ENCODE results near the gene IGF2BP2. TPM values are rescaled to one million over a fixed set of nuclear protein-coding genes. Genes with fewer than 3 reads are reported as not detected.
A peak's percentile ranks its signal among the peaks of the same experiment; 100 is the strongest.

Gene IGF2BP2
- total and polyA plus RNA-seq, 9 of the 15 experiments (the other 6 are each of a cell fraction or from before 2014, with no cell fraction given) = 3.2 to 59.6 (median 30.5) TPM

GRCh38 chr3:185687271-185687878 lies 137.5 kb downstream of the IGF2BP2 start:
- Histone ChIP-seq H2AFZ (ENCODE audit: low read depth, low read length) (no peak overlapping the region), H3K4me2 (ENCODE audit: insufficient read depth, low read length) (no peak overlapping the region), H3K36me3 (ENCODE audit: control insufficient read depth, insufficient read depth, low read length) (peaks cover 66% of the 10 kb centered on the region), H3K27ac (ENCODE audit: extremely low read depth, low read depth, low read length) (no peak overlapping the region), H3K4me3 (no peak overlapping the region), H3K9ac (ENCODE audit: insufficient read depth in 1 of 2, low read depth in 2 of 2, low read length in 2 of 2) (no peak overlapping the region), H3K9me3 (replicated peaks; ENCODE audit: control insufficient read depth, insufficient read depth, low read depth, low read length) (no peaks in the 10 kb centered on the region), H3K27me3 (ENCODE audit: control insufficient read depth in 2 of 2, insufficient read depth in 2 of 2, low read length in 2 of 2) (no peaks in the 10 kb centered on the region), H3K79me2 (ENCODE audit: control insufficient read depth, insufficient read depth, low read length) (no peaks in the 10 kb centered on the region), H4K20me1 (replicated peaks; ENCODE audit: control insufficient read depth, insufficient read depth, low read length) (no peaks in the 10 kb centered on the region), H3K9me1 (ENCODE audit: control insufficient read depth, insufficient read depth, low read length) (no peaks in the 10 kb centered on the region), H3K4me1 (replicated peaks in 1 of 2; ENCODE audit: control insufficient read depth in 2 of 2, insufficient read depth in 2 of 2, low read length in 2 of 2) (0 out of 5 replicates have a peak, but pooled peaks cover 0 to 2% of the 10 kb centered on the region in 2 experiments)
- DNase-seq (ENCODE audit: extremely low read depth in 1 of 4, low spot score in 3 of 4) (no peak), ATAC-seq (no peak), FAIRE-seq (no peak)
- TF ChIP-seq NFIC (IDR thresholded peaks at IDR 0.05) = peak; percentile 33; the same call in 1 of the 2 replicates
- TF ChIP-seq ZNF232 (CRISPR knock-in tag; IDR thresholded peaks at IDR 0.05) = no peak
- BruUV-seq (replicated peaks) = no TSS peak
- CTCF ChIA-PET (ENCODE audit: low intra/inter-chr PET ratio) = no interaction called here
- POLR2A ChIA-PET = interaction anchor here (0.7 kb wide), 1 partner anchor 362 kb away, joined by 3 read pairs; no protein-coding TSS in a partner anchor
- in situ Hi-C loops (cut with MboI) = no loop called here
- intact Hi-C loops (cut with micrococcal nuclease) = no loop called here
- WGBS (ENCODE audit: insufficient coverage, low coverage, missing lambda C conversion rate) = 85% methylated on average over 6 of the region's 6 CpGs

- no peak overlapping the region for H2AFZ ChIP-seq (ENCODE audit: low read depth, low read length)
- H3K9me3 ChIP-seq (replicated peaks; ENCODE audit: control insufficient read depth, insufficient read depth, low read depth, low read length) = no peaks in the 10 kb centered on the region
- ChIA-PET POLR2A (no interaction called here), CTCF (ENCODE audit: low intra/inter-chr PET ratio) (no interaction called here)
- H3K4me3 ChIP-seq = no peak overlapping the region
- no peaks in the 10 kb centered on the region for H4K20me1 ChIP-seq (replicated peaks; ENCODE audit: control insufficient read depth, insufficient read depth, low read length)
- intact Hi-C loops (cut with micrococcal nuclease) = no loop called here
- 97% methylated on average over 6 of the region's 9 CpGs for WGBS (ENCODE audit: insufficient coverage, low coverage, missing lambda C conversion rate)
- 0 out of 5 replicates have a peak, but pooled peaks cover 0 to 2% of the 10 kb centered on the region in 2 experiments for H3K4me1 ChIP-seq (replicated peaks in 1 of 2; ENCODE audit: control insufficient read depth in 2 of 2, insufficient read depth in 2 of 2, low read length in 2 of 2)
- ATAC-seq (no peak), FAIRE-seq (no peak), DNase-seq (ENCODE audit: extremely low read depth in 1 of 4, low spot score in 3 of 4) (no peak)
- no peaks in the 10 kb centered on the region for H3K27me3 ChIP-seq (ENCODE audit: control insufficient read depth in 2 of 2, insufficient read depth in 2 of 2, low read length in 2 of 2)
- no peak overlapping the region for H3K9ac ChIP-seq (ENCODE audit: insufficient read depth in 1 of 2, low read depth in 2 of 2, low read length in 2 of 2)
- H3K4me2 ChIP-seq (ENCODE audit: insufficient read depth, low read length) = no peak overlapping the region
- H3K9me1 ChIP-seq (ENCODE audit: control insufficient read depth, insufficient read depth, low read length) = no peaks in the 10 kb centered on the region
- in situ Hi-C loops (cut with MboI) = no loop called here
- no TSS peak for BruUV-seq (replicated peaks)
- H3K27ac ChIP-seq (ENCODE audit: extremely low read depth, low read depth, low read length) = no peak overlapping the region
- H3K36me3 ChIP-seq (ENCODE audit: control insufficient read depth, insufficient read depth, low read length) = peaks cover 67% of the 10 kb centered on the region
- H3K79me2 ChIP-seq (ENCODE audit: control insufficient read depth, insufficient read depth, low read length) = no peaks in the 10 kb centered on the region
- TF ChIP-seq HNRNPH1 (optimal IDR thresholded peaks at IDR 0.05; ENCODE audit: low read depth, low read length) (no peak), KAT7 (CRISPR knock-in tag; IDR thresholded peaks at IDR 0.05; ENCODE audit: borderline replicate concordance) (no peak), HLTF (IDR thresholded peaks at IDR 0.05) (no peak), ZC3H4 (CRISPR knock-in tag; IDR thresholded peaks at IDR 0.05; ENCODE audit: borderline replicate concordance) (no peak), RBM25 (IDR thresholded peaks at IDR 0.05; ENCODE audit: low read depth, low read length, severe bottlenecking) (no peak), ZBTB7A (IDR thresholded peaks at IDR 0.05; ENCODE audit: borderline replicate concordance, control insufficient read depth, low read depth, low read length) (no peak), ZNF354B (CRISPR knock-in tag; IDR thresholded peaks at IDR 0.05) (no peak), CEBPB (tag; IDR thresholded peaks at IDR 0.05) (0 out of 2 replicates have a peak, but pooled peaks have one; percentile 8), GATA2 (CRISPR knock-in tag; IDR thresholded peaks at IDR 0.05) (no peak)
- TF ChIP-seq, protein P1, sequence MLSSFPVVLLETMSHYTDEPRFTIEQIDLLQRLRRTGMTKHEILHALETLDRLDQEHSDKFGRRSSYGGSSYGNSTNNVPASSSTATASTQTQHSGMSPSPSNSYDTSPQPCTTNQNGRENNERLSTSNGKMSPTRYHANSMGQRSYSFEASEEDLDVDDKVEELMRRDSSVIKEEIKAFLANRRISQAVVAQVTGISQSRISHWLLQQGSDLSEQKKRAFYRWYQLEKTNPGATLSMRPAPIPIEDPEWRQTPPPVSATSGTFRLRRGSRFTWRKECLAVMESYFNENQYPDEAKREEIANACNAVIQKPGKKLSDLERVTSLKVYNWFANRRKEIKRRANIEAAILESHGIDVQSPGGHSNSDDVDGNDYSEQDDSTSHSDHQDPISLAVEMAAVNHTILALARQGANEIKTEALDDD (IDR thresholded peaks at IDR 0.05) = no peak
- TF ChIP-seq, protein P2, sequence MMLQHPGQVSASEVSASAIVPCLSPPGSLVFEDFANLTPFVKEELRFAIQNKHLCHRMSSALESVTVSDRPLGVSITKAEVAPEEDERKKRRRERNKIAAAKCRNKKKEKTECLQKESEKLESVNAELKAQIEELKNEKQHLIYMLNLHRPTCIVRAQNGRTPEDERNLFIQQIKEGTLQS (IDR thresholded peaks at IDR 0.05) = peak; percentile 57
- TF ChIP-seq, protein P2 (CRISPR knock-in tag; conservative IDR thresholded peaks at IDR 0.05) = no peak
These were observed 139.4 kb downstream of the IGF2BP2 start for GRCh38 chr3:185685231-185686035.
